GM23338 (cell line): ENCODE results near the gene GRIK2. TPM values are rescaled to one million over a fixed set of nuclear protein-coding genes. Genes with fewer than 3 reads are reported as not detected.

Experiments used
- ATAC-seq: fragments of 200-7000 bp; cut with Tn5 transposase; 3 replicates; pipeline ENCODE4 v1.9.1; 2020
- DNase-seq: peaks from one replicate; pipeline ENCODE4 v3.0.0-alpha.2; 2015; ENCODE audit warnings: low spot score
- H2AFZ ChIP-seq: fragments of 200-600 bp; sonication (generic); 2 replicates; pipeline ENCODE4 v1.8.0; 2016; ENCODE audit warnings: antibody characterized with exemption, mild to moderate bottlenecking, moderate library complexity
- H3F3A ChIP-seq: fragments of 200-600 bp; sonication (generic); replicated peaks from 2 replicates; pipeline ENCODE4 v1.8.0; 2017; ENCODE audit warnings: antibody characterized with exemption, mixed run types, low read depth
- H3K27ac ChIP-seq: fragments of 200-600 bp; sonication (generic); 2 replicates; pipeline ENCODE4 v1.6.1; 2016; ENCODE audit warnings: low read depth
- H3K27me3 ChIP-seq: fragments of 200-600 bp; sonication (generic); 2 replicates; pipeline ENCODE4 v1.8.0; 2016; ENCODE audit warnings: mild to moderate bottlenecking, mixed run types, moderate library complexity; ENCODE audit not compliant: insufficient read depth
- H3K36me3 ChIP-seq: fragments of 200-600 bp; sonication (generic); 2 replicates; pipeline ENCODE4 v1.8.0; 2016; ENCODE audit warnings: mild to moderate bottlenecking; ENCODE audit not compliant: insufficient read depth
- H3K4me1 ChIP-seq: fragments of 200-600 bp; sonication (generic); 2 replicates; pipeline ENCODE4 v1.8.0; 2016; ENCODE audit warnings: mild to moderate bottlenecking, moderate library complexity; ENCODE audit not compliant: insufficient read depth
- H3K4me2 ChIP-seq: fragments of 200-600 bp; sonication (generic); 2 replicates; pipeline ENCODE4 v1.7.1; 2017; ENCODE audit warnings: mixed run types
- H3K4me3 ChIP-seq: fragments of 200-600 bp; sonication (generic); 2 replicates; pipeline ENCODE4 v1.6.1; 2016; ENCODE audit warnings: mixed run types
- H3K79me2 ChIP-seq: fragments of 200-600 bp; sonication (generic); replicated peaks from 2 replicates; pipeline ENCODE4 v1.8.0; 2017; ENCODE audit warnings: mild to moderate bottlenecking; ENCODE audit not compliant: insufficient read depth
- H3K9me2 ChIP-seq: fragments of 200-600 bp; sonication (generic); 2 replicates; pipeline ENCODE4 v1.8.0; 2017; ENCODE audit not compliant: insufficient read depth
- H4K20me1 ChIP-seq: fragments of 200-600 bp; sonication (generic); replicated peaks from 2 replicates; pipeline ENCODE4 v1.8.0; 2017; ENCODE audit warnings: mild to moderate bottlenecking; ENCODE audit not compliant: insufficient read depth
- H3K27ac Mint-ChIP-seq: 2 replicates; pipeline ENCODE4 v1.8.0; 2020; ENCODE audit warnings: inconsistent platforms, mild to moderate bottlenecking, moderate library complexity, mixed read lengths
- H3K27me3 Mint-ChIP-seq: 3 replicates; pipeline ENCODE4 v1.8.0; 2022; ENCODE audit warnings: low read depth, mild to moderate bottlenecking, moderate library complexity, mixed read lengths, inconsistent platforms; ENCODE audit not compliant: insufficient read depth, poor library complexity
- H3K36me3 Mint-ChIP-seq: 3 replicates; pipeline ENCODE4 v1.8.0; 2021; ENCODE audit warnings: low read depth, mild to moderate bottlenecking, inconsistent platforms, moderate library complexity, mixed read lengths
- H3K4me1 Mint-ChIP-seq: 3 replicates; pipeline ENCODE4 v1.8.0; 2020; ENCODE audit warnings: mild to moderate bottlenecking, inconsistent platforms, mixed read lengths
- H3K4me3 Mint-ChIP-seq: 3 replicates; pipeline ENCODE4 v1.8.0; 2021; ENCODE audit warnings: moderate library complexity, mild to moderate bottlenecking, inconsistent platforms, mixed read lengths
- H3K9me3 Mint-ChIP-seq: 3 replicates; pipeline ENCODE4 v1.8.0; 2020; ENCODE audit warnings: moderate library complexity, mild to moderate bottlenecking, inconsistent platforms, mixed read lengths
- CTCF ChIP-seq, 2 experiments: fragments of 200-600 bp in 1 of 2; sonication (generic) in 1 of 2; conservative IDR thresholded peaks; 2 replicates each; pipeline versions ENCODE4 v1.5.1 to v1.6.1; 2016 to 2017; ENCODE audit warnings: antibody characterized with exemption in 2 of 2, low read depth in 2 of 2, mild to moderate bottlenecking in 2 of 2, moderate library complexity in 1 of 2
- EZH2 ChIP-seq: fragments of 200-600 bp; sonication (generic); IDR thresholded peaks from one replicate; pipeline ENCODE4 v1.8.0; 2017; ENCODE audit warnings: antibody characterized with exemption, mild to moderate bottlenecking, low read depth; ENCODE audit not compliant: unreplicated experiment
- EZH2phosphoT487 ChIP-seq: fragments of 200-600 bp; sonication (generic); IDR thresholded peaks from one replicate; pipeline ENCODE4 v1.8.1; 2018; ENCODE audit warnings: antibody characterized with exemption; ENCODE audit not compliant: unreplicated experiment
- REST ChIP-seq: IDR thresholded peaks from one replicate; pipeline ENCODE4 v1.6.1; 2018; ENCODE audit warnings: antibody characterized with exemption; ENCODE audit not compliant: unreplicated experiment
- STAT1 ChIP-seq: IDR thresholded peaks from one replicate; pipeline ENCODE4 v1.6.1; 2016; ENCODE audit warnings: antibody characterized with exemption; ENCODE audit not compliant: unreplicated experiment
- ZNF114 ChIP-seq: fragments of 250-450 bp; sonication (Bioruptor Pico); IDR thresholded peaks from 2 replicates; pipeline ENCODE4 v1.5.0; 2020; ENCODE audit warnings: mild to moderate bottlenecking, moderate library complexity
- polyA plus RNA-seq: library from polyadenylated mRNA; unstranded; fragments of >200 nt; fragmentation: Nextera tagmentation; extraction: Ambion mirVana; gene quantifications from 2 replicates; pipeline ENCODE4 v1.2.1, GENCODE V29; 2016
- total RNA-seq: library from RNA; depleted of rRNA; stranded (reverse); fragments of >200 nt; shearing (Covaris generic); gene quantifications from 2 replicates; pipeline ENCODE4 v1.2.3, GENCODE V29; 2014

GRIK2 gene
- total and polyA plus RNA-seq, 2 experiments from 2014 or later: 0.73 to 3.0 TPM

GRCh38 chr6:101392586-101393230 lies 800 bp upstream of the GRIK2 start:
- H3K27me3 Mint-ChIP-seq: peaks cover 45% of the 10 kb centered on the region
- peak overlapping the region; percentile 83 for H3K4me3 Mint-ChIP-seq
- H3K27ac Mint-ChIP-seq: no peak overlapping the region
- peaks cover 10% of the 10 kb centered on the region; the same call in 1 of the 2 replicates for H3K4me1 ChIP-seq
- no peaks in the 10 kb centered on the region for H3K9me2 ChIP-seq
- DNase-seq (peak; percentile 53), ATAC-seq (peak; percentile 47)
- peaks cover 14% of the 10 kb centered on the region for H3K4me1 Mint-ChIP-seq
- peaks cover 59% of the 10 kb centered on the region for H3K27me3 ChIP-seq
- H3K27ac ChIP-seq: no peak overlapping the region
- peak overlapping the region; percentile 94 for H3K4me2 ChIP-seq
- H3K9me3 Mint-ChIP-seq: no peaks in the 10 kb centered on the region
- TF ChIP-seq EZH2 (peak; percentile 50), CTCF (conservative IDR thresholded peaks at IDR 0.05; ENCODE audit: low read depth in 2 of 2) (no peak)
- no peaks in the 10 kb centered on the region for H3K79me2 ChIP-seq
- H3F3A ChIP-seq: no peaks in the 10 kb centered on the region
- no peaks in the 10 kb centered on the region for H4K20me1 ChIP-seq
- H3K36me3 ChIP-seq: no peaks in the 10 kb centered on the region
- peak overlapping the region; percentile 93 for H2AFZ ChIP-seq
- H3K4me3 ChIP-seq: peak overlapping the region; percentile 79
- H3K36me3 Mint-ChIP-seq: no peaks in the 10 kb centered on the region

- Histone ChIP-seq H3F3A (no peaks in the 10 kb centered on the region), H3K36me3 (no peaks in the 10 kb centered on the region), H3K27me3 (peaks cover 71% of the 10 kb centered on the region), H3K27ac (no peak overlapping the region), H4K20me1 (no peaks in the 10 kb centered on the region), H3K4me3 (peak overlapping the region; percentile 79), H3K9me2 (no peaks in the 10 kb centered on the region), H3K4me1 (peaks cover 10% of the 10 kb centered on the region; the same call in 1 of the 2 replicates), H3K79me2 (no peaks in the 10 kb centered on the region), H3K4me2 (peak overlapping the region; percentile 94), H2AFZ (peak overlapping the region; percentile 87)
- H3K27me3 Mint-ChIP-seq: peaks cover 50% of the 10 kb centered on the region
- H3K4me1 Mint-ChIP-seq: peaks cover 20% of the 10 kb centered on the region
- no peaks in the 10 kb centered on the region for H3K36me3 Mint-ChIP-seq
- ATAC-seq (peak; percentile 22), DNase-seq (no peak)
- peak overlapping the region; percentile 83 for H3K4me3 Mint-ChIP-seq
- no peaks in the 10 kb centered on the region for H3K9me3 Mint-ChIP-seq
- no peak overlapping the region for H3K27ac Mint-ChIP-seq
- TF ChIP-seq EZH2phosphoT487 (no peak), REST (no peak), CTCF (conservative IDR thresholded peaks at IDR 0.05; ENCODE audit: low read depth in 2 of 2) (no peak), EZH2 (peak; percentile 38), ZNF114 (CRISPR knock-in tag) (no peak), STAT1 (no peak)
Measured at GRCh38 chr6:101393829-101394251, 332 bp downstream of the GRIK2 start.
